H9 (cell line): ENCODE measurements around the gene SEPTIN5. TPM values are rescaled to one million over a fixed set of nuclear protein-coding genes. Genes with fewer than 3 reads are reported as not detected.

ENCODE experiments used
- DNase-seq: peaks from one replicate; pipeline ENCODE4 v3.0.0-alpha.2; 2017
- H2AFZ ChIP-seq: one replicate; pipeline ENCODE4 v1.6.1; 2013; ENCODE audit warnings: mild to moderate bottlenecking, low read length, control low read depth, moderate library complexity
- H2AK5ac ChIP-seq: 2 replicates; pipeline ENCODE4 v1.6.1; 2013; ENCODE audit warnings: low read length, control low read depth, mixed read lengths; ENCODE audit not compliant: insufficient read length
- H2BK120ac ChIP-seq: one replicate; pipeline ENCODE4 v1.6.1; 2013; ENCODE audit warnings: low read depth, mild to moderate bottlenecking, low read length, control low read depth, inconsistent platforms; ENCODE audit not compliant: poor library complexity, severe bottlenecking
- H2BK12ac ChIP-seq: 2 replicates; pipeline ENCODE4 v1.6.1; 2013; ENCODE audit warnings: low read length, control low read depth, mixed read lengths, low read depth; ENCODE audit not compliant: insufficient read length
- H2BK15ac ChIP-seq: 2 replicates; pipeline ENCODE4 v1.6.1; 2013; ENCODE audit warnings: low read depth, low read length, control low read depth
- H2BK20ac ChIP-seq: one replicate; pipeline ENCODE4 v1.6.1; 2013; ENCODE audit warnings: low read depth, mild to moderate bottlenecking, low read length, control low read depth, inconsistent platforms; ENCODE audit not compliant: poor library complexity, severe bottlenecking
- H2BK5ac ChIP-seq: 2 replicates; pipeline ENCODE4 v1.6.1; 2013; ENCODE audit warnings: low read length, control low read depth, mixed read lengths; ENCODE audit not compliant: insufficient read length
- H3K14ac ChIP-seq: 2 replicates; pipeline ENCODE4 v1.6.1; 2013; ENCODE audit warnings: low read length, control low read depth; ENCODE audit not compliant: insufficient read depth
- H3K18ac ChIP-seq: 2 replicates; pipeline ENCODE4 v1.6.1; 2013; ENCODE audit warnings: low read depth, mild to moderate bottlenecking, mixed read lengths, low read length, control low read depth; ENCODE audit not compliant: insufficient read length
- H3K23ac ChIP-seq: 2 replicates; pipeline ENCODE4 v1.6.1; 2013; ENCODE audit warnings: low read length, control low read depth, mixed read lengths, low read depth; ENCODE audit not compliant: insufficient read length
- H3K23me2 ChIP-seq: 2 replicates; pipeline ENCODE4 v1.6.1; 2013; ENCODE audit warnings: low read depth, mild to moderate bottlenecking, mixed read lengths, low read length, control low read depth; ENCODE audit not compliant: insufficient read length, poor library complexity, severe bottlenecking
- H3K27ac ChIP-seq: 2 replicates; pipeline ENCODE4 v1.5.1; 2013; ENCODE audit warnings: low read length, control low read depth, mixed read lengths, low read depth; ENCODE audit not compliant: insufficient read length
- H3K27me3 ChIP-seq: 2 replicates; pipeline ENCODE4 v1.6.1; 2013; ENCODE audit warnings: low read length, control low read depth, inconsistent platforms; ENCODE audit not compliant: insufficient read depth
- H3K4ac ChIP-seq: 2 replicates; pipeline ENCODE4 v1.6.1; 2013; ENCODE audit warnings: low read depth, mild to moderate bottlenecking, control low read depth, inconsistent platforms, low read length, moderate library complexity
- H3K4me1 ChIP-seq: 2 replicates; pipeline ENCODE4 v1.6.1; 2013; ENCODE audit warnings: low read length, control low read depth, inconsistent platforms; ENCODE audit not compliant: insufficient read depth
- H3K4me2 ChIP-seq: 2 replicates; pipeline ENCODE4 v1.6.1; 2013; ENCODE audit warnings: low read length, control low read depth, mixed read lengths; ENCODE audit not compliant: insufficient read length, insufficient read depth
- H3K56ac ChIP-seq: 2 replicates; pipeline ENCODE4 v1.6.1; 2013; ENCODE audit warnings: low read depth, mild to moderate bottlenecking, mixed read lengths, low read length, control low read depth; ENCODE audit not compliant: insufficient read length
- H3K79me1 ChIP-seq: 2 replicates; pipeline ENCODE4 v1.6.1; 2013; ENCODE audit warnings: low read depth, mild to moderate bottlenecking, moderate library complexity, low read length, control low read depth, inconsistent platforms; ENCODE audit not compliant: insufficient read depth, poor library complexity, severe bottlenecking
- H3K79me2 ChIP-seq: 2 replicates; pipeline ENCODE4 v1.6.1; 2013; ENCODE audit warnings: low read length, control low read depth, inconsistent platforms; ENCODE audit not compliant: insufficient read depth
- H3K9ac ChIP-seq: 2 replicates; pipeline ENCODE4 v1.6.1; 2013; ENCODE audit warnings: low read length, control low read depth, mixed read lengths; ENCODE audit not compliant: insufficient read length; ENCODE audit errors: extremely low read depth
- H3K9me3 ChIP-seq: one replicate; pipeline ENCODE4 v1.6.1; 2013; ENCODE audit warnings: low read depth, low read length, inconsistent platforms; ENCODE audit not compliant: control insufficient read depth
- H3T11ph ChIP-seq: one replicate; pipeline ENCODE4 v1.6.1; 2013; ENCODE audit warnings: mild to moderate bottlenecking, low read length, control low read depth, inconsistent platforms
- H4K20me1 ChIP-seq: one replicate; pipeline ENCODE4 v1.6.1; 2013; ENCODE audit not compliant: control insufficient read depth, insufficient read length, insufficient read depth
- H4K5ac ChIP-seq: 2 replicates; pipeline ENCODE4 v1.6.1; 2013; ENCODE audit warnings: low read depth, mild to moderate bottlenecking, mixed read lengths, low read length, control low read depth; ENCODE audit not compliant: insufficient read length
- H4K8ac ChIP-seq: replicated peaks from 2 replicates; pipeline ENCODE4 v1.6.1; 2013; ENCODE audit warnings: low read length, control low read depth, mixed read lengths, low read depth; ENCODE audit not compliant: insufficient read length
- H4K91ac ChIP-seq: 2 replicates; pipeline ENCODE4 v1.6.1; 2013; ENCODE audit warnings: low read depth, mild to moderate bottlenecking, moderate library complexity, mixed read lengths, low read length, control low read depth; ENCODE audit not compliant: insufficient read length
- H3K27ac Mint-ChIP-seq, 3 experiments: 2 replicates in 2 of 3; 3 replicates in 1 of 3; pipeline ENCODE4 v1.8.0; 2020 to 2021; ENCODE audit warnings: mixed read lengths in 3 of 3, mild to moderate bottlenecking in 1 of 3, moderate library complexity in 1 of 3
- H3K27me3 Mint-ChIP-seq: 2 replicates; pipeline ENCODE4 v1.8.0; 2021; ENCODE audit warnings: low read depth, mild to moderate bottlenecking, moderate library complexity, mixed read lengths
- H3K36me3 Mint-ChIP-seq, 3 experiments: 2 replicates in 2 of 3; 3 replicates in 1 of 3; pipeline ENCODE4 v1.8.0; 2020 to 2021; ENCODE audit warnings: low read depth in 3 of 3, mixed read lengths in 3 of 3; ENCODE audit not compliant: insufficient read depth in 1 of 3
- H3K4me1 Mint-ChIP-seq, 2 experiments: 2 replicates each; pipeline ENCODE4 v1.8.0; 2020; ENCODE audit warnings: mixed read lengths in 2 of 2
- H3K4me3 Mint-ChIP-seq, 2 experiments: 2 replicates in 1 of 2; 3 replicates in 1 of 2; pipeline ENCODE4 v1.8.0; 2020 to 2021; ENCODE audit warnings: mild to moderate bottlenecking in 2 of 2, mixed read lengths in 2 of 2, moderate library complexity in 1 of 2
- H3K9me3 Mint-ChIP-seq, 2 experiments: 2 replicates in 1 of 2; 3 replicates in 1 of 2; pipeline ENCODE4 v1.8.0; 2020; ENCODE audit warnings: mild to moderate bottlenecking in 2 of 2, mixed read lengths in 2 of 2, moderate library complexity in 1 of 2
- WGBS: extraction: QIAGEN DNeasy Blood & Tissue Kit; methylation state at CpG from one replicate; pipeline ENCODE4 v1.1.7; 2013; ENCODE audit warnings: missing lambda C conversion rate, low lambda C conversion rate, mixed read lengths; ENCODE audit not compliant: insufficient read length; ENCODE audit errors: extremely low coverage; 5-methylcytosine and 5-hydroxymethylcytosine counted together
- total RNA-seq: library from RNA; stranded (reverse); gene quantifications from 2 replicates; pipeline ENCODE4 v1.2.1, GENCODE V29; 2021
- TF ChIP-seq, protein P1 (sequence below): fragments of 200-600 bp; sonication (generic); conservative IDR thresholded peaks from 3 replicates; pipeline ENCODE4 v1.8.0; 2021; ENCODE audit warnings: antibody characterized with exemption, mild to moderate bottlenecking

SEPTIN5 gene
- total RNA-seq, 1 experiment from 2014 or later = 17.8 TPM

- H3K23ac ChIP-seq = no peak overlapping the region
- no peak overlapping the region for H2BK15ac ChIP-seq
- peak overlapping the region; percentile 8 for H3K4me2 ChIP-seq
- H3K79me1 ChIP-seq = no peaks in the 10 kb centered on the region
- no peak overlapping the region for H3K14ac ChIP-seq
- no peak overlapping the region for H3T11ph ChIP-seq
- no peaks in the 10 kb centered on the region; the same call in 1 of the 2 replicates for H3K4me1 ChIP-seq
- peaks cover 3% of the 10 kb centered on the region for H4K20me1 ChIP-seq
- DNase-seq = no peak
- H2BK120ac ChIP-seq = no peak overlapping the region
- H4K8ac ChIP-seq = no peak overlapping the region
- TF ChIP-seq, protein P1, sequence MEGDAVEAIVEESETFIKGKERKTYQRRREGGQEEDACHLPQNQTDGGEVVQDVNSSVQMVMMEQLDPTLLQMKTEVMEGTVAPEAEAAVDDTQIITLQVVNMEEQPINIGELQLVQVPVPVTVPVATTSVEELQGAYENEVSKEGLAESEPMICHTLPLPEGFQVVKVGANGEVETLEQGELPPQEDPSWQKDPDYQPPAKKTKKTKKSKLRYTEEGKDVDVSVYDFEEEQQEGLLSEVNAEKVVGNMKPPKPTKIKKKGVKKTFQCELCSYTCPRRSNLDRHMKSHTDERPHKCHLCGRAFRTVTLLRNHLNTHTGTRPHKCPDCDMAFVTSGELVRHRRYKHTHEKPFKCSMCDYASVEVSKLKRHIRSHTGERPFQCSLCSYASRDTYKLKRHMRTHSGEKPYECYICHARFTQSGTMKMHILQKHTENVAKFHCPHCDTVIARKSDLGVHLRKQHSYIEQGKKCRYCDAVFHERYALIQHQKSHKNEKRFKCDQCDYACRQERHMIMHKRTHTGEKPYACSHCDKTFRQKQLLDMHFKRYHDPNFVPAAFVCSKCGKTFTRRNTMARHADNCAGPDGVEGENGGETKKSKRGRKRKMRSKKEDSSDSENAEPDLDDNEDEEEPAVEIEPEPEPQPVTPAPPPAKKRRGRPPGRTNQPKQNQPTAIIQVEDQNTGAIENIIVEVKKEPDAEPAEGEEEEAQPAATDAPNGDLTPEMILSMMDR = no peak
- no peak overlapping the region for H2BK20ac ChIP-seq
- H4K5ac ChIP-seq = no peak overlapping the region
- H3K27me3 ChIP-seq = peaks cover 86% of the 10 kb centered on the region
- Mint-ChIP-seq H3K9me3 (peaks cover 8 to 10% of the 10 kb centered on the region in 2 experiments; a peak in 4 of 5 replicates), H3K4me3 (peak overlapping the region in 1 of 2 experiments; percentile 64; a peak in 1 of 5 replicates), H3K27me3 (peaks cover 90% of the 10 kb centered on the region), H3K4me1 (peaks cover 23 to 47% of the 10 kb centered on the region in 2 experiments), H3K27ac (no peak overlapping the region), H3K36me3 (peaks cover 0 to 3% (median 0%) of the 10 kb centered on the region in 3 experiments; a peak in 2 of 7 replicates)
- no peak overlapping the region for H3K9ac ChIP-seq
- no peak overlapping the region for H3K56ac ChIP-seq
- H3K18ac ChIP-seq = no peak overlapping the region
- no peak overlapping the region for H2BK12ac ChIP-seq
- no peak overlapping the region for H2AFZ ChIP-seq
- H2BK5ac ChIP-seq = no peak overlapping the region
- H3K9me3 ChIP-seq = no peaks in the 10 kb centered on the region
- no peak overlapping the region for H4K91ac ChIP-seq
- no peaks in the 10 kb centered on the region for H3K23me2 ChIP-seq
- no peak overlapping the region for H2AK5ac ChIP-seq
- no CpG with 5 or more reads among the region's 21 CpGs for WGBS
- H3K4ac ChIP-seq = no peak overlapping the region
- H3K27ac ChIP-seq = no peak overlapping the region
- H3K79me2 ChIP-seq = no peaks in the 10 kb centered on the region
These were observed 44.7 kb downstream of the SEPTIN5 start for GRCh38 chr22:19758896-19759426.
